SK-N-SH (cell line): ENCODE measurements around the gene C1QTNF8. TPM values are rescaled to one million over a fixed set of nuclear protein-coding genes. Genes with fewer than 3 reads are reported as not detected.
A peak's percentile ranks its signal among the peaks of the same experiment; 100 is the strongest.

Source experiments
- CTCF ChIA-PET: fragments of 300-600, 350-600 bp; formaldehyde crosslinking; extraction: SDS; loops from one replicate; lab custom pipeline; 2021; lab: Yijun Ruan, JAX
- POLR2A ChIA-PET: fragments of 350-600 bp; sonication (Branson Sonifier 250); formaldehyde crosslinking; extraction: SDS; loops from one replicate; lab custom pipeline; 2020; ENCODE audit warnings: antibody characterized with exemption, inconsistent platforms; lab: Yijun Ruan, JAX
- DNase-seq: peaks from one replicate; pipeline ENCODE4 v3.0.0; 2012
- H2AFZ ChIP-seq: fragments of 200-600 bp; sonication (generic); 2 replicates; pipeline ENCODE4 v1.8.1; 2016; ENCODE audit warnings: antibody characterized with exemption, mild to moderate bottlenecking, low read depth
- H3F3A ChIP-seq: fragments of 200-600 bp; sonication (generic); replicated peaks from 2 replicates; pipeline ENCODE3; 2016; ENCODE audit warnings: antibody characterized with exemption, mild to moderate bottlenecking; ENCODE audit not compliant: insufficient read depth
- H3K27ac ChIP-seq, 2 experiments: fragments of 200-500 bp in 1 of 2; fragments of 200-600 bp in 1 of 2; sonication (Bioruptor generic) in 1 of 2; sonication (generic), shearing (Covaris generic) in 1 of 2; 2 replicates each; pipeline versions ENCODE4 v1.5.1 to v1.6.1; 2014 to 2016; ENCODE audit warnings: low read depth in 2 of 2, inconsistent platforms in 1 of 2, low read length in 1 of 2, mild to moderate bottlenecking in 1 of 2, mixed read lengths in 1 of 2
- H3K27me3 ChIP-seq: fragments of 200-600 bp; sonication (generic), shearing (Covaris generic); 2 replicates; pipeline ENCODE4 v1.6.1; 2016; ENCODE audit warnings: mixed run types; ENCODE audit not compliant: insufficient read depth
- H3K36me3 ChIP-seq, 2 experiments: fragments of 200-500 bp in 1 of 2; fragments of 200-600 bp in 1 of 2; sonication (Bioruptor generic) in 1 of 2; sonication (generic) in 1 of 2; replicated peaks in 1 of 2; 2 replicates each; pipeline versions ENCODE3 to v1.5.1; 2014 to 2016; ENCODE audit warnings: low read length in 1 of 2, mild to moderate bottlenecking in 1 of 2; ENCODE audit not compliant: insufficient read depth in 2 of 2, control insufficient read depth in 1 of 2
- H3K4me1 ChIP-seq, 2 experiments: fragments of 200-500 bp in 1 of 2; fragments of 200-600 bp in 1 of 2; sonication (Bioruptor generic) in 1 of 2; sonication (generic), shearing (Covaris generic) in 1 of 2; 2 replicates each; pipeline versions ENCODE4 v1.5.1 to v1.6.1; 2014 to 2016; ENCODE audit warnings: low read depth in 1 of 2, low read length in 1 of 2, mixed run types in 1 of 2; ENCODE audit not compliant: insufficient read depth in 2 of 2, control insufficient read depth in 1 of 2
- H3K4me2 ChIP-seq: fragments of 200-600 bp; sonication (generic), shearing (Covaris generic); 2 replicates; pipeline ENCODE4 v1.6.1; 2017; ENCODE audit warnings: mixed run types
- H3K4me3 ChIP-seq, 2 experiments: fragments of 200-500 bp in 1 of 2; fragments of 200-600 bp in 1 of 2; sonication (Bioruptor generic) in 1 of 2; sonication (generic), shearing (Covaris generic) in 1 of 2; 2 replicates each; pipeline versions ENCODE4 v1.5.1 to v1.8.1; 2014 to 2016; ENCODE audit warnings: low read depth in 2 of 2, inconsistent platforms in 1 of 2, low read length in 1 of 2, mild to moderate bottlenecking in 1 of 2, mixed read lengths in 1 of 2, moderate library complexity in 1 of 2
- H3K79me2 ChIP-seq: fragments of 200-600 bp; sonication (generic); 2 replicates; pipeline ENCODE4 v1.8.1; 2017; ENCODE audit warnings: mild to moderate bottlenecking; ENCODE audit not compliant: insufficient read depth
- H3K9ac ChIP-seq: fragments of 200-600 bp; sonication (generic); 2 replicates; pipeline ENCODE4 v1.6.1; 2017; ENCODE audit warnings: mixed run types
- H3K9me2 ChIP-seq: fragments of 200-600 bp; sonication (generic); 2 replicates; pipeline ENCODE4 v1.6.1; 2017; ENCODE audit warnings: mixed run types
- H3K9me3 ChIP-seq: fragments of 200-600 bp; sonication (generic); 2 replicates; pipeline ENCODE4 v1.6.1; 2017; ENCODE audit warnings: mixed run types, mild to moderate bottlenecking, moderate library complexity
- H4K20me1 ChIP-seq: fragments of 200-600 bp; sonication (generic); 2 replicates; pipeline ENCODE4 v1.6.1; 2017; ENCODE audit warnings: mild to moderate bottlenecking, mixed run types; ENCODE audit not compliant: insufficient read depth
- CHD2 ChIP-seq: fragments of 150-350 bp; IDR thresholded peaks from 2 replicates; pipeline ENCODE4 v1.6.1; 2018; ENCODE audit warnings: low read length; ENCODE audit not compliant: partially characterized antibody
- ELF1 ChIP-seq: IDR thresholded peaks from 2 replicates; pipeline ENCODE4 v1.4.0; 2012
- EP300 ChIP-seq, 2 experiments: IDR thresholded peaks; 2 replicates each; pipeline versions ENCODE4 v1.4.0 to v1.6.1; 2012; ENCODE audit warnings: borderline replicate concordance in 1 of 2, low read depth in 1 of 2, low read length in 1 of 2
- EZH2phosphoT487 ChIP-seq: fragments of 200-600 bp; sonication (generic); IDR thresholded peaks from 2 replicates; pipeline ENCODE4 v1.6.1; 2017; ENCODE audit warnings: low read depth, mixed run types, mild to moderate bottlenecking, antibody characterized with exemption, moderate library complexity, borderline replicate concordance
- FOXJ3 ChIP-seq: sonication (generic); formaldehyde crosslinking; IDR thresholded peaks from 2 replicates; pipeline ENCODE4 v1.5.1; 2020; ENCODE audit warnings: mild to moderate bottlenecking, missing genetic modification reagents
- GABPA ChIP-seq: IDR thresholded peaks from 2 replicates; pipeline ENCODE4 v1.4.0; 2012; ENCODE audit warnings: low read depth, mild to moderate bottlenecking
- JUND ChIP-seq: IDR thresholded peaks from 2 replicates; pipeline ENCODE4 v1.4.0; 2012
- MXI1 ChIP-seq: IDR thresholded peaks from 2 replicates; pipeline ENCODE4 v1.6.1; 2012; ENCODE audit warnings: mild to moderate bottlenecking, low read depth, low read length, improper control_type of control experiment
- NFIC ChIP-seq: IDR thresholded peaks from 2 replicates; pipeline ENCODE4 v1.4.0; 2012; ENCODE audit warnings: borderline replicate concordance
- RAD21 ChIP-seq: IDR thresholded peaks from 2 replicates; pipeline ENCODE4 v1.6.1; 2012; ENCODE audit warnings: mild to moderate bottlenecking, low read length
- TAF1 ChIP-seq: IDR thresholded peaks from 2 replicates; pipeline ENCODE4 v1.6.1; 2012; ENCODE audit warnings: low read depth, mild to moderate bottlenecking, low read length, moderate library complexity, borderline replicate concordance
- TCF12 ChIP-seq: IDR thresholded peaks from 2 replicates; pipeline ENCODE4 v1.4.0; 2012
- WGBS: methylation state at CpG from one replicate; pipeline ENCODE4 v1.1.6; 2017; ENCODE audit warnings: low lambda C conversion rate; 5-methylcytosine and 5-hydroxymethylcytosine counted together
- polyA plus RNA-seq, 3 experiments: library from polyadenylated mRNA; depleted of rRNA; stranded (reverse); fragments of >200 nt; gene quantifications; 2 replicates each; pipeline ENCODE4 v1.2.3, GENCODE V29; 2012
- TF ChIP-seq, protein P1 (sequence below): IDR thresholded peaks from 2 replicates; pipeline ENCODE4 v1.4.0; 2012; ENCODE audit warnings: low read depth, borderline replicate concordance
- TF ChIP-seq, protein P2 (sequence below): IDR thresholded peaks from 2 replicates; pipeline ENCODE4 v1.4.0; 2012; ENCODE audit warnings: low read depth
- TF ChIP-seq, protein P3 (sequence below): fragments of 200-600 bp; sonication (generic); IDR thresholded peaks from 2 replicates; pipeline ENCODE4 v1.6.1; 2017; ENCODE audit warnings: antibody characterized with exemption, mild to moderate bottlenecking, moderate library complexity
- TF ChIP-seq, protein P4 (sequence below): fragments of 150-350 bp; IDR thresholded peaks from 2 replicates; pipeline ENCODE4 v1.6.1; 2017; ENCODE audit warnings: antibody characterized with exemption, low read length, low read depth, borderline replicate concordance

Gene C1QTNF8
- polyA plus RNA-seq, 1 of the 3 experiments (the other 2 are of a cell fraction), result not detected

DNA sequence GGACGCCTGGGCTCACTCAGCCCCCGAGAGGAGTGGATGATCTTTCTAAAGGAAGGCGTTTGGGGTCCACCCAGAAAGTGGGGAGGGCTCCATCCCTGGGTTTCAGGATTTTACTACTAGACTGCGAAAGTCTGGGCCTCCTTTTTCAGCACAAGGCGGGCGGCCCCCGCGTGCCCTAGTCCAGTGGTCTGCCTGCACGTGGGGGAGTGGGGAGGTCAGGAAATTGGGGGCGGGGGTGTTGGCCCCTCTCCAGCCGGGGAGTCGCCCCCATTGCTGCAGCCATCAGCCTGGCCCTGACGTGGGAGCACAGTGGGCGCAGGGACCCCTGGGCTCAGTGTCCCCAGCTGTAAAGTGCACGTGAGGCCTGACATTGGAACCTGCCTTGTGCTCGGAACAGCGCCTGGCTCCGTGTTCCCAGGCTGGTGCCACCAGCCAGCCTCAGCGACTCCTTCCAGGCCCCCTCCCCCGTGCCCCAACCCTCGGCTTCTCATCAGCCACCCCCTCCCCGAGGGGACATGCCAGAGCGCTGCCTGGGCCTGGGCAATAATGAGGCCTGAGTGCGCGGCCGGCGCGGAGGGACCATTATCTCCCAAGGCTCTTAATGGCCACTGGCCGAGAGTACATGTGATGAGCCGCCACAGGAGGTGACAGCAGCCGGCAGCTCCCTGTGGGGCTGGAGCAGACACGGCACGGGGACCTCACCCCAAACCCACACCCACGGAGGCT, 2.4 kb upstream of the C1QTNF8 start:
- H3K36me3 ChIP-seq, result no peaks in the 10 kb centered on the region
- H3K4me3 ChIP-seq, result no peak overlapping the region
- H3K9me3 ChIP-seq, result no peaks in the 10 kb centered on the region
- H3K27ac ChIP-seq, result no peak overlapping the region
- H3K27me3 ChIP-seq, result peaks cover 57% of the 10 kb centered on the region
- no peak overlapping the region for H2AFZ ChIP-seq
- H4K20me1 ChIP-seq, result peaks cover 18% of the 10 kb centered on the region
- ChIA-PET CTCF (interaction anchor here (1.0 to 1.4 kb wide), 2 partner anchors 10 to 357 kb away, joined by 3 to 5 read pairs; no protein-coding TSS in a partner anchor), POLR2A (no interaction called here)
- 15% methylated on average over 27 of the region's 34 CpGs for WGBS
- H3K9me2 ChIP-seq, result no peaks in the 10 kb centered on the region
- TF ChIP-seq CHD2 (no peak), MXI1 (no peak), NFIC (no peak), EP300 (IDR thresholded peaks at IDR 0.05; ENCODE audit: borderline replicate concordance in 1 of 2, low read depth in 1 of 2, low read length in 1 of 2) (no peak), RAD21 (no peak), FOXJ3 (no peak), EZH2phosphoT487 (no peak), TAF1 (no peak), GABPA (no peak), ELF1 (no peak), JUND (no peak), TCF12 (no peak)
- TF ChIP-seq, protein P1, sequence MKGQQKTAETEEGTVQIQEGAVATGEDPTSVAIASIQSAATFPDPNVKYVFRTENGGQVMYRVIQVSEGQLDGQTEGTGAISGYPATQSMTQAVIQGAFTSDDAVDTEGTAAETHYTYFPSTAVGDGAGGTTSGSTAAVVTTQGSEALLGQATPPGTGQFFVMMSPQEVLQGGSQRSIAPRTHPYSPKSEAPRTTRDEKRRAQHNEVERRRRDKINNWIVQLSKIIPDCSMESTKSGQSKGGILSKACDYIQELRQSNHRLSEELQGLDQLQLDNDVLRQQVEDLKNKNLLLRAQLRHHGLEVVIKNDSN, result no peak
- TF ChIP-seq, protein P2, sequence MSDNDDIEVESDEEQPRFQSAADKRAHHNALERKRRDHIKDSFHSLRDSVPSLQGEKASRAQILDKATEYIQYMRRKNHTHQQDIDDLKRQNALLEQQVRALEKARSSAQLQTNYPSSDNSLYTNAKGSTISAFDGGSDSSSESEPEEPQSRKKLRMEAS, result no peak
- TF ChIP-seq, protein P3, sequence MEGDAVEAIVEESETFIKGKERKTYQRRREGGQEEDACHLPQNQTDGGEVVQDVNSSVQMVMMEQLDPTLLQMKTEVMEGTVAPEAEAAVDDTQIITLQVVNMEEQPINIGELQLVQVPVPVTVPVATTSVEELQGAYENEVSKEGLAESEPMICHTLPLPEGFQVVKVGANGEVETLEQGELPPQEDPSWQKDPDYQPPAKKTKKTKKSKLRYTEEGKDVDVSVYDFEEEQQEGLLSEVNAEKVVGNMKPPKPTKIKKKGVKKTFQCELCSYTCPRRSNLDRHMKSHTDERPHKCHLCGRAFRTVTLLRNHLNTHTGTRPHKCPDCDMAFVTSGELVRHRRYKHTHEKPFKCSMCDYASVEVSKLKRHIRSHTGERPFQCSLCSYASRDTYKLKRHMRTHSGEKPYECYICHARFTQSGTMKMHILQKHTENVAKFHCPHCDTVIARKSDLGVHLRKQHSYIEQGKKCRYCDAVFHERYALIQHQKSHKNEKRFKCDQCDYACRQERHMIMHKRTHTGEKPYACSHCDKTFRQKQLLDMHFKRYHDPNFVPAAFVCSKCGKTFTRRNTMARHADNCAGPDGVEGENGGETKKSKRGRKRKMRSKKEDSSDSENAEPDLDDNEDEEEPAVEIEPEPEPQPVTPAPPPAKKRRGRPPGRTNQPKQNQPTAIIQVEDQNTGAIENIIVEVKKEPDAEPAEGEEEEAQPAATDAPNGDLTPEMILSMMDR, result no peak
- TF ChIP-seq, protein P4, sequence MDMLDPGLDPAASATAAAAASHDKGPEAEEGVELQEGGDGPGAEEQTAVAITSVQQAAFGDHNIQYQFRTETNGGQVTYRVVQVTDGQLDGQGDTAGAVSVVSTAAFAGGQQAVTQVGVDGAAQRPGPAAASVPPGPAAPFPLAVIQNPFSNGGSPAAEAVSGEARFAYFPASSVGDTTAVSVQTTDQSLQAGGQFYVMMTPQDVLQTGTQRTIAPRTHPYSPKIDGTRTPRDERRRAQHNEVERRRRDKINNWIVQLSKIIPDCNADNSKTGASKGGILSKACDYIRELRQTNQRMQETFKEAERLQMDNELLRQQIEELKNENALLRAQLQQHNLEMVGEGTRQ, result no peak
- no peaks in the 10 kb centered on the region; a peak in 1 of 4 replicates for H3K4me1 ChIP-seq
- H3K9ac ChIP-seq, result no peak overlapping the region
- H3K79me2 ChIP-seq, result no peaks in the 10 kb centered on the region
- DNase-seq, result no peak
- H3F3A ChIP-seq, result peaks cover 3% of the 10 kb centered on the region
- peak overlapping the region; percentile 25; the same call in 1 of the 2 replicates for H3K4me2 ChIP-seq
